Stomach (tissue), 9 donors: ENCODE results near the gene PCDHGA7. TPM values are rescaled to one million over a fixed set of nuclear protein-coding genes. Genes with fewer than 3 reads are reported as not detected.
"Not testable (repeated sequence)": the region's sequence is repeated elsewhere in the genome, so short reads cannot be mapped to it uniquely, and the experiment has no call there.

Experiments
- DNase-seq, 2 donors: peaks; one replicate each; pipeline versions ENCODE4 v3.0.0 to v3.0.0-alpha.2; 2013 to 2019
- H3K27ac ChIP-seq, 5 donors: fragments of 200-600 bp in 4 of 5; sonication (generic) in 4 of 5; one replicate each; pipeline ENCODE4 v1.5.1; 2013 to 2019; ENCODE audit warnings: mild to moderate bottlenecking in 1 of 5, moderate library complexity in 1 of 5
- H3K27me3 ChIP-seq, 3 donors: fragments of 200-600 bp; sonication (generic); one replicate each; pipeline ENCODE4 v1.5.1; 2017 to 2019; ENCODE audit warnings: mixed run types in 1 of 3
- H3K36me3 ChIP-seq, 4 donors: fragments of 200-600 bp; sonication (generic); 1 replicate in 3 of 4; 2 replicates in 1 of 4; pipeline ENCODE4 v1.5.1; 2016 to 2019
- H3K4me1 ChIP-seq, 4 donors: fragments of 200-600 bp; sonication (generic); one replicate each; pipeline ENCODE4 v1.5.1; 2016 to 2019
- H3K4me3 ChIP-seq, 4 donors: fragments of 200-600 bp; sonication (generic) in 3 of 4; one replicate each; pipeline ENCODE4 v1.5.1; 2016 to 2019; ENCODE audit warnings: mild to moderate bottlenecking in 1 of 4
- H3K9me3 ChIP-seq, 4 donors: fragments of 200-600 bp; sonication (generic); one replicate each; pipeline ENCODE4 v1.5.1; 2016 to 2019
- CTCF ChIP-seq, 7 experiments: fragments of 450-650 bp in 4 of 7; fragments of 200-600 bp in 3 of 7; sonication (generic) in 3 of 7; IDR thresholded peaks; one replicate each; pipeline ENCODE4 v1.5.1; 2016 to 2019; ENCODE audit warnings: antibody characterized with exemption in 7 of 7, control low read depth in 2 of 7, mild to moderate bottlenecking in 1 of 7
- EP300 ChIP-seq: sonication (generic); formaldehyde crosslinking; IDR thresholded peaks from one replicate; pipeline ENCODE4 v1.6.1; 2017; ENCODE audit warnings: antibody characterized with exemption
- POLR2A ChIP-seq, 4 donors: fragments of 450-650 bp; IDR thresholded peaks; one replicate each; pipeline ENCODE4 v1.6.1; 2016; ENCODE audit warnings: antibody characterized with exemption in 4 of 4, control low read depth in 2 of 4, mild to moderate bottlenecking in 1 of 4, moderate library complexity in 1 of 4
- POLR2AphosphoS5 ChIP-seq, 3 donors: sonication (generic); formaldehyde crosslinking; IDR thresholded peaks; one replicate each; pipeline ENCODE4 v1.6.1; 2016; ENCODE audit warnings: antibody characterized with exemption in 3 of 3
- WGBS, 5 donors: extraction: QIAGEN DNeasy Blood & Tissue Kit in 3 of 5; methylation state at CpG; one replicate each; pipeline versions ENCODE4 v1.1.5 to v1.1.7; 2013 to 2018; 5-methylcytosine and 5-hydroxymethylcytosine counted together
- intact Hi-C: fragments of 100-400 bp; cut with DNase I; formaldehyde crosslinking; loops from one replicate; pipeline ENCODE4 v1.15.1; 2023; ENCODE audit warnings: low total_unique reads
- polyA plus RNA-seq, 3 donors: library from polyadenylated mRNA; stranded (reverse); fragments of 200-250 nt; gene quantifications; one replicate each; pipeline ENCODE4 v1.2.3, GENCODE V29; 2013
- total RNA-seq, 5 donors: library from RNA; depleted of rRNA; stranded (reverse); fragments of >200 nt; gene quantifications; one replicate each; pipeline versions ENCODE4 v1.1.0 to v1.2.3, GENCODE V29; 2014 to 2016
- donor health status: healthy with polysubstance abuse.
- donor health status: Bipolar disorder and iron deficiency.
- donor health status: healthy.

The PCDHGA7 gene
- total and polyA plus RNA-seq, 8 donors = 0.06 to 29.0 (median 1.0) TPM; not detected in 2

- H3K9me3 ChIP-seq = peaks cover 62 to 98% (median 92%) of the 10 kb centered on the region in 4 donors
- no peak for DNase-seq
- peaks cover 0 to 16% (median 0%) of the 10 kb centered on the region in 4 donors for H3K36me3 ChIP-seq
Measured at GRCh38 chr5:141389153-141390042, 6.9 kb downstream of the PCDHGA7 start.

GRCh38 chr5:141392429-141393198 lies 10.1 kb downstream of the PCDHGA7 start, which contains the start of gene PCDHGA8:
TSS of gene PCDHGA8 (plus strand) at chr5:141392633. CDS start at chr5:141392814, 181 bp downstream.
- Histone ChIP-seq H3K9me3 (peaks cover 50 to 98% (median 90%) of the 10 kb centered on the region in 4 donors), H3K4me1 (no peaks in the 10 kb centered on the region), H3K36me3 (peaks cover 0 to 16% (median 0%) of the 10 kb centered on the region in 4 donors), H3K4me3 (no peak within 1 kb of the TSS), H3K27ac (no peak within 1 kb of the TSS), H3K27me3 (peaks cover 0 to 80% (median 5%) of the 10 kb centered on the region in 3 donors)
- 21 to 34% (median 28%) methylated on average over 35 to 38 of the region's 38 CpGs for WGBS, 5 donors
- intact Hi-C loops = no loop called here
- TF ChIP-seq POLR2AphosphoS5 (IDR thresholded peaks at IDR 0.05) (no peak), CTCF (IDR thresholded peaks at IDR 0.05) (no peak), EP300 (no peak), POLR2A (IDR thresholded peaks at IDR 0.05) (no peak)
- no peak for DNase-seq

More at GRCh38 chr5:141389153-141390042, 6.9 kb downstream of the PCDHGA7 start:
- Histone ChIP-seq H3K4me3 (no peak overlapping the region), H3K27ac (no peak overlapping the region), H3K27me3 (peaks cover 0 to 78% (median 7%) of the 10 kb centered on the region in 3 donors), H3K4me1 (no peaks in the 10 kb centered on the region)
- intact Hi-C loops = no loop called here
- WGBS, 5 donors = 35 to 46% (median 39%) methylated on average over 52 to 77 of the region's 77 CpGs
- TF ChIP-seq EP300 (no peak), POLR2AphosphoS5 (IDR thresholded peaks at IDR 0.05) (no peak), CTCF (IDR thresholded peaks at IDR 0.05) (no peak), POLR2A (IDR thresholded peaks at IDR 0.05) (no peak)

- DNase-seq = no peak
- no peak for TF ChIP-seq CTCF (IDR thresholded peaks at IDR 0.05)
- no peak for TF ChIP-seq EP300
- no peak for TF ChIP-seq POLR2AphosphoS5 (IDR thresholded peaks at IDR 0.05)
- no peak for TF ChIP-seq POLR2A (IDR thresholded peaks at IDR 0.05)
- intact Hi-C loops = no loop called here
- Histone ChIP-seq H3K4me1 (no peaks in the 10 kb centered on the region), H3K4me3 (no peak overlapping the region), H3K27ac (no peak overlapping the region), H3K36me3 (peaks cover 0 to 16% (median 0%) of the 10 kb centered on the region in 4 donors), H3K9me3 (peaks cover 49 to 98% (median 91%) of the 10 kb centered on the region in 4 donors), H3K27me3 (peaks cover 0 to 80% (median 5%) of the 10 kb centered on the region in 3 donors)
- WGBS, 5 donors = 31 to 46% (median 34%) methylated on average over 21 of the region's 21 CpGs
Measured at GRCh38 chr5:141393267-141393666, 10.7 kb downstream of the PCDHGA7 start.

GRCh38 chr5:141394401-141395187 lies 12.1 kb downstream of the PCDHGA7 start:
- peaks cover 0 to 80% (median 7%) of the 10 kb centered on the region in 3 donors for H3K27me3 ChIP-seq
- H3K9me3 ChIP-seq = peaks cover 41 to 98% (median 90%) of the 10 kb centered on the region in 4 donors
- intact Hi-C loops, H3K4me1 ChIP-seq, H3K4me3 ChIP-seq, H3K27ac ChIP-seq, DNase-seq: not testable (repeated sequence)
- 36 to 38% (median 38%) methylated on average over 13 to 44 of the region's 53 CpGs for WGBS, 5 donors
- peaks cover 0 to 15% (median 0%) of the 10 kb centered on the region in 4 donors for H3K36me3 ChIP-seq
